GM19023 (cell line): ENCODE data around the gene GSK3B.

Source experiments
- ATAC-seq: cut with Tn5 transposase; IDR thresholded peaks from one replicate; pipeline ENCODE4 v1.9.1; 2021; ENCODE audit warnings: mild to moderate bottlenecking, moderate library complexity; ENCODE audit not compliant: unreplicated experiment

The GSK3B gene

GRCh38 chr3:119783883-119784282 is 310.4 kb downstream of the GSK3B start:
- ATAC-seq, result no peak

- no peak for ATAC-seq
Measured at GRCh38 chr3:119783255-119783654, 311.0 kb downstream of the GSK3B start.

- no peak for ATAC-seq
Measured at GRCh38 chr3:119782460-119782859, 311.8 kb downstream of the GSK3B start.

GRCh38 chr3:119781330-119782198 is 312.7 kb downstream of the GSK3B start, which contains the start of gene NR1I2:
Gene NR1I2 (plus strand): TSS chr3:119782101.
- ATAC-seq, result no peak

- peak; percentile 54 for ATAC-seq
Measured at GRCh38 chr3:119779731-119780383, 314.4 kb downstream of the GSK3B start.

- ATAC-seq, result no peak
Measured at GRCh38 chr3:119778811-119779210, 315.4 kb downstream of the GSK3B start.

- no peak for ATAC-seq
Measured at GRCh38 chr3:119778176-119778575, 316.1 kb downstream of the GSK3B start.

GRCh38 chr3:119776304-119776703 is 317.9 kb downstream of the GSK3B start:
- no peak for ATAC-seq

- no peak for ATAC-seq
Measured at GRCh38 chr3:119774444-119774843, 319.8 kb downstream of the GSK3B start.
